GM21381 (cell line): ENCODE results near the gene LRRC51.

Experiments
- ATAC-seq: cut with Tn5 transposase; IDR thresholded peaks from one replicate; pipeline ENCODE4 v1.9.1; 2021; ENCODE audit warnings: mild to moderate bottlenecking, moderate library complexity; ENCODE audit not compliant: unreplicated experiment

LRRC51 gene

GRCh38 chr11:72080326-72081183 lies at the start of gene LRRC51, which contains the start of gene NUMA1:
LRRC51 (plus strand) TSS chr11:72080850; CDS start chr11:72089084, 8,234 bp downstream.
NUMA1 (minus strand) TSS chr11:72080542; CDS start chr11:72035943, 44,599 bp downstream.
- peak; percentile 94 for ATAC-seq

- ATAC-seq: no peak
Measured at GRCh38 chr11:72036687-72037086, 44.0 kb upstream of the LRRC51 start.

- ATAC-seq: no peak
Measured at GRCh38 chr11:72037554-72038311, 42.9 kb upstream of the LRRC51 start.

GRCh38 chr11:72038491-72038890 lies 42.2 kb upstream of the LRRC51 start:
- no peak for ATAC-seq

- ATAC-seq: no peak
Measured at GRCh38 chr11:72039031-72039855, 41.4 kb upstream of the LRRC51 start.

- ATAC-seq: no peak
Measured at GRCh38 chr11:72039856-72040401, 40.7 kb upstream of the LRRC51 start.

- no peak for ATAC-seq
Measured at GRCh38 chr11:72040491-72041363, 39.9 kb upstream of the LRRC51 start.

GRCh38 chr11:72041364-72042063 lies 39.1 kb upstream of the LRRC51 start:
- no peak for ATAC-seq

GRCh38 chr11:72042064-72042745 lies 38.4 kb upstream of the LRRC51 start:
- no peak for ATAC-seq

GRCh38 chr11:72045849-72046248 lies 34.8 kb upstream of the LRRC51 start:
- ATAC-seq: no peak

- no peak for ATAC-seq
Measured at GRCh38 chr11:72048766-72049460, 31.7 kb upstream of the LRRC51 start.

- no peak for ATAC-seq
Measured at GRCh38 chr11:72058416-72059034, 22.1 kb upstream of the LRRC51 start.

GRCh38 chr11:72061739-72062396 lies 18.8 kb upstream of the LRRC51 start:
- ATAC-seq: no peak

- no peak for ATAC-seq
Measured at GRCh38 chr11:72066855-72067254, 13.8 kb upstream of the LRRC51 start.

GRCh38 chr11:72067266-72067665 lies 13.4 kb upstream of the LRRC51 start:
- ATAC-seq: no peak

GRCh38 chr11:72067676-72068075 lies 13.0 kb upstream of the LRRC51 start:
- no peak for ATAC-seq

- ATAC-seq: no peak
Measured at GRCh38 chr11:72069200-72069599, 11.4 kb upstream of the LRRC51 start.
